HepG2 (cell line): ENCODE data around the gene ADSS1. TPM values are rescaled to one million over a fixed set of nuclear protein-coding genes. Genes with fewer than 3 reads are reported as not detected.
A peak's percentile ranks its signal among the peaks of the same experiment; 100 is the strongest.

ENCODE experiments used
- AFF4 ChIP-seq: sonication (generic); formaldehyde crosslinking; IDR thresholded peaks from 2 replicates; pipeline ENCODE4 v1.4.0; 2020; ENCODE audit warnings: missing genetic modification reagents
- BORCS8-MEF2B ChIP-seq: sonication (generic); formaldehyde crosslinking; IDR thresholded peaks from 2 replicates; pipeline ENCODE4 v1.8.0; 2022; ENCODE audit warnings: mild to moderate bottlenecking, missing genetic modification reagents
- HNF4A ChIP-seq: sonication (generic); formaldehyde crosslinking; IDR thresholded peaks from 2 replicates; pipeline ENCODE4 v1.4.0; 2020; ENCODE audit warnings: missing genetic modification reagents
- HNRNPL ChIP-seq: fragments of 200-400 bp; formaldehyde crosslinking; IDR thresholded peaks from 2 replicates; pipeline ENCODE4 v1.6.1; 2017; ENCODE audit warnings: mild to moderate bottlenecking, low read depth, low read length
- MAX ChIP-seq: IDR thresholded peaks from 2 replicates; pipeline ENCODE4 v1.6.1; 2012; ENCODE audit warnings: inconsistent platforms
- MXI1 ChIP-seq: IDR thresholded peaks from 3 replicates; pipeline ENCODE4 v1.6.1; 2012; ENCODE audit warnings: low read depth, low read length, inconsistent platforms, borderline replicate concordance
- MYC ChIP-seq: sonication (generic); formaldehyde crosslinking; IDR thresholded peaks from 2 replicates; pipeline ENCODE4 v1.9.0; 2021; ENCODE audit warnings: missing genetic modification reagents, borderline replicate concordance
- NFE2L2 ChIP-seq: fragments of 150-350 bp; IDR thresholded peaks from 2 replicates; pipeline ENCODE4 v1.6.1; 2014; ENCODE audit warnings: low read length
- NONO ChIP-seq, 2 experiments: fragments of 450-650 bp in 1 of 2; sonication (generic) in 1 of 2; formaldehyde crosslinking in 1 of 2; IDR thresholded peaks in 1 of 2; conservative IDR thresholded peaks in 1 of 2; 2 replicates each; pipeline versions ENCODE4 v1.6.1 to v1.8.0; 2017 to 2022; ENCODE audit warnings: mild to moderate bottlenecking in 1 of 2, missing genetic modification reagents in 1 of 2, moderate library complexity in 1 of 2
- NR0B2 ChIP-seq: sonication (generic); formaldehyde crosslinking; IDR thresholded peaks from 2 replicates; pipeline ENCODE4 v1.4.0; 2020; ENCODE audit warnings: mild to moderate bottlenecking, missing genetic modification reagents
- SALL1 ChIP-seq: sonication (generic); formaldehyde crosslinking; IDR thresholded peaks from 2 replicates; pipeline ENCODE4 v1.8.0; 2022; ENCODE audit warnings: mild to moderate bottlenecking, missing genetic modification reagents
- TFAP4 ChIP-seq: sonication (generic); IDR thresholded peaks from 2 replicates; pipeline ENCODE4 v1.6.1; 2016; ENCODE audit warnings: low read depth, borderline replicate concordance
- YY1 ChIP-seq: IDR thresholded peaks from 2 replicates; pipeline ENCODE4 v1.6.1; 2011; ENCODE audit warnings: low read length, low read depth, moderate library complexity, mild to moderate bottlenecking; ENCODE audit not compliant: insufficient read depth, insufficient replicate concordance
- ZBTB26 ChIP-seq: IDR thresholded peaks from 2 replicates; pipeline ENCODE4 v1.6.1; 2016; ENCODE audit warnings: missing compliant biosample characterization, missing genetic modification reagents, borderline replicate concordance
- ZFX ChIP-seq: sonication (generic); formaldehyde crosslinking; IDR thresholded peaks from 2 replicates; pipeline ENCODE4 v1.4.0; 2020; ENCODE audit warnings: mild to moderate bottlenecking, low read depth, missing genetic modification reagents, moderate library complexity
- ZNF740 ChIP-seq: sonication (generic); formaldehyde crosslinking; IDR thresholded peaks from 2 replicates; pipeline ENCODE4 v1.4.0; 2020; ENCODE audit warnings: missing genetic modification reagents
- ZNF772 ChIP-seq: sonication (generic); formaldehyde crosslinking; IDR thresholded peaks from 2 replicates; pipeline ENCODE4 v1.5.0; 2020; ENCODE audit warnings: mild to moderate bottlenecking, missing genetic modification reagents
- polyA plus RNA-seq, 8 experiments: library from polyadenylated mRNA; depleted of rRNA in 3 of 8; stranded (reverse) in 7 of 8; unstranded in 1 of 8; fragments of >200 nt; fragmentation: Illumina TruSeq in 4 of 8; extraction: Trizol in 4 of 8; gene quantifications; 2 replicates each; pipeline versions ENCODE4 v1.2.1 to v1.2.3, GENCODE V29; 2011 to 2016; ENCODE audit warnings: low read depth in 4 of 8, missing spikeins in 1 of 8, mixed read lengths in 1 of 8; ENCODE audit not compliant: insufficient read depth in 1 of 8
- total RNA-seq, 5 experiments: library from RNA; depleted of rRNA; stranded (reverse); fragments of >200 nt; fragmentation: Illumina TruSeq; extraction: Trizol; gene quantifications; 2 replicates each; pipeline ENCODE4 v1.2.3, GENCODE V29; 2016; ENCODE audit warnings: low read depth in 1 of 5

ADSS1 gene
- total and polyA plus RNA-seq, 2 of the 13 experiments (the other 11 are each of a cell fraction or from before 2014, with no cell fraction given): 1.0 to 36.7 TPM

GRCh38 chr14:104731320-104732294 lies 7.6 kb downstream of the ADSS1 start (continued):
- TF ChIP-seq YY1 (peak; percentile 36), ZFX (CRISPR knock-in tag) (0 out of 2 replicates have a peak, but pooled peaks have one; percentile 15), HNF4A (CRISPR knock-in tag) (0 out of 2 replicates have a peak, but pooled peaks have one; percentile 10), AFF4 (CRISPR knock-in tag) (no peak), ZNF740 (CRISPR knock-in tag) (no peak), SALL1 (CRISPR knock-in tag) (peak; percentile 61; the same call in 1 of the 2 replicates), MYC (CRISPR knock-in tag) (peak; percentile 37; the same call in 1 of the 2 replicates), BORCS8-MEF2B (CRISPR knock-in tag) (no peak), NFE2L2 (no peak), ZBTB26 (CRISPR knock-in tag) (0 out of 2 replicates have a peak, but pooled peaks have one; percentile 20), TFAP4 (no peak), ZNF772 (CRISPR knock-in tag) (0 out of 2 replicates have a peak, but pooled peaks have one; percentile 35), MAX (peak; percentile 62; the same call in 1 of the 2 replicates), NR0B2 (CRISPR knock-in tag) (no peak), NONO (IDR thresholded peaks at IDR 0.05) (no peak), NONO (CRISPR knock-in tag; conservative IDR thresholded peaks at IDR 0.05) (0 out of 2 replicates have a peak, but pooled peaks have one; percentile 27), MXI1 (peak; percentile 34; the same call in 1 of the 3 replicates), HNRNPL (0 out of 2 replicates have a peak, but pooled peaks have one; percentile 49)
